SK-N-SH treated with all-trans-retinoic acid at 6 μM for 48 hours (cell line): ENCODE measurements around the gene PLPPR4.

Source experiments
- ATAC-seq: fragments of 200-7000 bp; cut with Tn5 transposase; 3 replicates; pipeline ENCODE4 v1.9.1; 2020; ENCODE audit warnings: mild to moderate bottlenecking, moderate library complexity
- ARNTL ChIP-seq: fragments of 450-650 bp; formaldehyde crosslinking; IDR thresholded peaks from 2 replicates; pipeline ENCODE4 v1.5.0; 2020; ENCODE audit warnings: low read depth, mild to moderate bottlenecking, moderate library complexity, borderline replicate concordance
- BACH2 ChIP-seq: fragments of 250-450 bp; sonication (Bioruptor Pico); IDR thresholded peaks from 2 replicates; pipeline ENCODE4 v1.9.0; 2021; ENCODE audit warnings: mild to moderate bottlenecking, borderline replicate concordance
- CREB5 ChIP-seq: fragments of 250-450 bp; sonication (Bioruptor Pico); IDR thresholded peaks from 2 replicates; pipeline ENCODE4 v1.5.1; 2020; ENCODE audit warnings: low read depth, mild to moderate bottlenecking, moderate library complexity
- CSDC2 ChIP-seq: fragments of 250-450 bp; sonication (Bioruptor Pico); IDR thresholded peaks from 2 replicates; pipeline ENCODE4 v1.5.0; 2020; ENCODE audit warnings: mild to moderate bottlenecking, moderate library complexity
- ESRRG ChIP-seq: fragments of 250-450 bp; sonication (Bioruptor Pico); IDR thresholded peaks from 2 replicates; pipeline ENCODE4 v1.6.1; 2021; ENCODE audit warnings: mild to moderate bottlenecking
- GLIS3 ChIP-seq: fragments of 250-450 bp; sonication (Bioruptor Pico); IDR thresholded peaks from 2 replicates; pipeline ENCODE4 v1.5.0; 2020; ENCODE audit warnings: mild to moderate bottlenecking, moderate library complexity
- ISL1 ChIP-seq: fragments of 250-450 bp; sonication (Bioruptor Pico); IDR thresholded peaks from 2 replicates; pipeline ENCODE4 v2.1.2; 2022; ENCODE audit warnings: mild to moderate bottlenecking, moderate library complexity
- OSR1 ChIP-seq: fragments of 250-450 bp; sonication (Bioruptor Pico); IDR thresholded peaks from 2 replicates; pipeline ENCODE4 v1.8.0; 2022; ENCODE audit warnings: moderate library complexity, mild to moderate bottlenecking, inconsistent platforms
- POU6F1 ChIP-seq: fragments of 250-450 bp; sonication (Bioruptor Pico); IDR thresholded peaks from 2 replicates; pipeline ENCODE4 v1.8.0; 2021; ENCODE audit warnings: low read depth, mild to moderate bottlenecking, moderate library complexity, borderline replicate concordance
- PPARA ChIP-seq: fragments of 250-450 bp; sonication (Bioruptor Pico); IDR thresholded peaks from 2 replicates; pipeline ENCODE4 v1.5.0; 2020; ENCODE audit warnings: mild to moderate bottlenecking, borderline replicate concordance
- RARB ChIP-seq: fragments of 250-450 bp; sonication (Bioruptor Pico); IDR thresholded peaks from 2 replicates; pipeline ENCODE4 v1.8.0; 2021; ENCODE audit warnings: mild to moderate bottlenecking, moderate library complexity
- SNAI2 ChIP-seq: fragments of 250-450 bp; sonication (Bioruptor Pico); IDR thresholded peaks from 2 replicates; pipeline ENCODE4 v1.5.0; 2020; ENCODE audit warnings: mild to moderate bottlenecking, moderate library complexity
- TCF4 ChIP-seq: fragments of 250-450 bp; sonication (Bioruptor Pico); IDR thresholded peaks from 2 replicates; pipeline ENCODE4 v1.8.0; 2021; ENCODE audit warnings: mild to moderate bottlenecking, moderate library complexity, borderline replicate concordance
- TOX ChIP-seq: fragments of 250-450 bp; sonication (Bioruptor Pico); IDR thresholded peaks from 2 replicates; pipeline ENCODE4 v1.8.0; 2021; ENCODE audit warnings: mild to moderate bottlenecking, moderate library complexity, borderline replicate concordance
- TSHZ2 ChIP-seq: fragments of 250-450 bp; sonication (Bioruptor Pico); IDR thresholded peaks from 2 replicates; pipeline ENCODE4 v1.5.0; 2020; ENCODE audit warnings: mild to moderate bottlenecking, moderate library complexity
- ZC3H10 ChIP-seq: fragments of 250-450 bp; sonication (Bioruptor Pico); IDR thresholded peaks from 2 replicates; pipeline ENCODE4 v1.5.1; 2021; ENCODE audit warnings: mild to moderate bottlenecking, moderate library complexity
- ZFP30 ChIP-seq: fragments of 450-650 bp; formaldehyde crosslinking; IDR thresholded peaks from 2 replicates; pipeline ENCODE4 v1.5.0; 2022; ENCODE audit warnings: mild to moderate bottlenecking, moderate library complexity
- ZNF565 ChIP-seq: fragments of 450-650 bp; formaldehyde crosslinking; conservative IDR thresholded peaks from 2 replicates; pipeline ENCODE4 v1.5.0; 2020; ENCODE audit warnings: low read depth, mild to moderate bottlenecking, moderate library complexity
- ZNF70 ChIP-seq: fragments of 450-650 bp; formaldehyde crosslinking; IDR thresholded peaks from 2 replicates; pipeline ENCODE4 v1.5.0; 2020; ENCODE audit warnings: mild to moderate bottlenecking, moderate library complexity
- ZNF8 ChIP-seq: fragments of 450-650 bp; formaldehyde crosslinking; IDR thresholded peaks from 2 replicates; pipeline ENCODE4 v1.5.0; 2020; ENCODE audit warnings: mild to moderate bottlenecking, moderate library complexity
- TF ChIP-seq, protein P1 (sequence below): fragments of 250-450 bp; sonication (Bioruptor Pico); IDR thresholded peaks from 2 replicates; pipeline ENCODE4 v1.5.1; 2021; ENCODE audit warnings: mild to moderate bottlenecking, moderate library complexity
- TF ChIP-seq, protein P2 (sequence below): fragments of 250-450 bp; sonication (Bioruptor Pico); IDR thresholded peaks from 2 replicates; pipeline ENCODE4 v1.8.0; 2020; ENCODE audit warnings: mild to moderate bottlenecking, moderate library complexity, borderline replicate concordance

PLPPR4 gene

GRCh38 chr1:99331083-99331482, 66.8 kb downstream of the PLPPR4 start:
- TF ChIP-seq, protein P1, sequence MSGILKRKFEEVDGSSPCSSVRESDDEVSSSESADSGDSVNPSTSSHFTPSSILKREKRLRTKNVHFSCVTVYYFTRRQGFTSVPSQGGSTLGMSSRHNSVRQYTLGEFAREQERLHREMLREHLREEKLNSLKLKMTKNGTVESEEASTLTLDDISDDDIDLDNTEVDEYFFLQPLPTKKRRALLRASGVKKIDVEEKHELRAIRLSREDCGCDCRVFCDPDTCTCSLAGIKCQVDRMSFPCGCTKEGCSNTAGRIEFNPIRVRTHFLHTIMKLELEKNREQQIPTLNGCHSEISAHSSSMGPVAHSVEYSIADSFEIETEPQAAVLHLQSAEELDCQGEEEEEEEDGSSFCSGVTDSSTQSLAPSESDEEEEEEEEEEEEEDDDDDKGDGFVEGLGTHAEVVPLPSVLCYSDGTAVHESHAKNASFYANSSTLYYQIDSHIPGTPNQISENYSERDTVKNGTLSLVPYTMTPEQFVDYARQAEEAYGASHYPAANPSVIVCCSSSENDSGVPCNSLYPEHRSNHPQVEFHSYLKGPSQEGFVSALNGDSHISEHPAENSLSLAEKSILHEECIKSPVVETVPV (CRISPR knock-in tag): no peak
- TF ChIP-seq ARNTL (CRISPR knock-in tag): no peak
- TF ChIP-seq SNAI2 (CRISPR knock-in tag): no peak
- no peak for TF ChIP-seq ESRRG (CRISPR knock-in tag)
- TF ChIP-seq ZNF8 (CRISPR knock-in tag): no peak
- no peak for TF ChIP-seq PPARA (CRISPR knock-in tag)
- no peak for TF ChIP-seq CREB5 (CRISPR knock-in tag)
- TF ChIP-seq TOX (CRISPR knock-in tag): no peak
- TF ChIP-seq ZFP30: no peak
- no peak for TF ChIP-seq ZC3H10 (CRISPR knock-in tag)
- TF ChIP-seq TCF4: no peak
- no peak for TF ChIP-seq CSDC2
- TF ChIP-seq GLIS3: no peak
- no peak for TF ChIP-seq ZNF70
- TF ChIP-seq, protein P2, sequence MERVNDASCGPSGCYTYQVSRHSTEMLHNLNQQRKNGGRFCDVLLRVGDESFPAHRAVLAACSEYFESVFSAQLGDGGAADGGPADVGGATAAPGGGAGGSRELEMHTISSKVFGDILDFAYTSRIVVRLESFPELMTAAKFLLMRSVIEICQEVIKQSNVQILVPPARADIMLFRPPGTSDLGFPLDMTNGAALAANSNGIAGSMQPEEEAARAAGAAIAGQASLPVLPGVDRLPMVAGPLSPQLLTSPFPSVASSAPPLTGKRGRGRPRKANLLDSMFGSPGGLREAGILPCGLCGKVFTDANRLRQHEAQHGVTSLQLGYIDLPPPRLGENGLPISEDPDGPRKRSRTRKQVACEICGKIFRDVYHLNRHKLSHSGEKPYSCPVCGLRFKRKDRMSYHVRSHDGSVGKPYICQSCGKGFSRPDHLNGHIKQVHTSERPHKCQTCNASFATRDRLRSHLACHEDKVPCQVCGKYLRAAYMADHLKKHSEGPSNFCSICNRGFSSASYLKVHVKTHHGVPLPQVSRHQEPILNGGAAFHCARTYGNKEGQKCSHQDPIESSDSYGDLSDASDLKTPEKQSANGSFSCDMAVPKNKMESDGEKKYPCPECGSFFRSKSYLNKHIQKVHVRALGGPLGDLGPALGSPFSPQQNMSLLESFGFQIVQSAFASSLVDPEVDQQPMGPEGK: no peak
- TF ChIP-seq RARB: no peak
- no peak for TF ChIP-seq TSHZ2
- no peak for TF ChIP-seq OSR1 (CRISPR knock-in tag)
- no peak for ATAC-seq

GRCh38 chr1:99331636-99332035, 67.3 kb downstream of the PLPPR4 start:
- TF ChIP-seq BACH2 (CRISPR knock-in tag) (no peak), ZFP30 (no peak), OSR1 (CRISPR knock-in tag) (no peak), SNAI2 (CRISPR knock-in tag) (no peak), ISL1 (CRISPR knock-in tag) (no peak), ZNF70 (no peak), POU6F1 (CRISPR knock-in tag) (no peak), CREB5 (CRISPR knock-in tag) (no peak), ZNF565 (no peak)
- TF ChIP-seq, protein P2: no peak
- TF ChIP-seq, protein P1 (CRISPR knock-in tag): no peak
- no peak for ATAC-seq
